Adrenal gland (tissue), 12 donors: ENCODE results near the gene C6orf141. TPM values are rescaled to one million over a fixed set of nuclear protein-coding genes. Genes with fewer than 3 reads are reported as not detected.

Experiments
- DNase-seq, 7 donors: peaks; one replicate each; pipeline ENCODE4 v3.0.0-alpha.2; 2019 to 2020
- H3K27ac ChIP-seq, 5 donors: fragments of 200-600 bp; sonication (generic) in 4 of 5; 1 replicate in 3 of 5; 2 replicates in 2 of 5; pipeline versions ENCODE4 v1.5.1 to v1.8.0; 2016 to 2020; ENCODE audit warnings: mild to moderate bottlenecking in 1 of 5
- H3K27me3 ChIP-seq: fragments of 200-600 bp; 2 replicates; pipeline ENCODE4 v1.8.0; 2021
- H3K36me3 ChIP-seq, 2 donors: fragments of 200-600 bp; replicated peaks in 1 of 2; 1 replicate in 1 of 2; 2 replicates in 1 of 2; pipeline versions ENCODE4 v1.5.1 to v1.8.0; 2018 to 2022
- H3K4me1 ChIP-seq, 2 donors: fragments of 200-600 bp; replicated peaks in 1 of 2; 1 replicate in 1 of 2; 2 replicates in 1 of 2; pipeline versions ENCODE4 v1.5.1 to v1.8.0; 2018 to 2021
- H3K4me3 ChIP-seq, 4 donors: fragments of 200-600 bp; sonication (generic) in 3 of 4; one replicate each; pipeline ENCODE4 v1.5.1; 2016 to 2018
- H3K9me3 ChIP-seq, 3 donors: fragments of 200-600 bp; sonication (generic) in 1 of 3; replicated peaks in 1 of 3; 1 replicate in 2 of 3; 2 replicates in 1 of 3; pipeline versions ENCODE4 v1.5.1 to v1.8.0; 2016 to 2021
- POLR2A ChIP-seq, 2 donors: fragments of 450-650 bp; IDR thresholded peaks; one replicate each; pipeline ENCODE4 v1.6.1; 2017; ENCODE audit warnings: antibody characterized with exemption in 2 of 2, mild to moderate bottlenecking in 2 of 2, moderate library complexity in 1 of 2
- WGBS, 4 donors: extraction: QIAGEN DNeasy Blood & Tissue Kit in 2 of 4; methylation state at CpG; one replicate each; pipeline versions ENCODE4 v1.1.5 to v1.1.7; 2013 to 2017; 5-methylcytosine and 5-hydroxymethylcytosine counted together
- intact Hi-C, 2 donors: fragments of 100-400 bp; cut with DNase I; formaldehyde crosslinking; loops; one replicate each; pipeline versions ENCODE4 v1.14.1 to v1.15.0; 2022 to 2023
- polyA plus RNA-seq, 3 donors: library from polyadenylated mRNA; stranded (reverse); fragments of 200-250 nt in 2 of 3; fragments of 350-450 nt in 1 of 3; fragmentation: Illumina TruSeq in 1 of 3; extraction: RNeasy Lipid Tissue Mini Kit (QIAGEN cat#74804) in 1 of 3; gene quantifications; one replicate each; pipeline ENCODE4 v1.2.3, GENCODE V29; 2013 to 2014
- total RNA-seq, 9 donors: library from RNA; depleted of rRNA in 4 of 9; stranded (reverse); fragments of >200 nt in 4 of 9; fragments of 120-200 nt in 1 of 9; fragmentation: NEBNext Ultra II Directional in 1 of 9; extraction: Animal tissue kit (Norgen Biotek cat#: 25700) in 1 of 9; gene quantifications; one replicate each; pipeline versions ENCODE4 v1.1.0 to v1.2.4, GENCODE V29; 2013 to 2023
- TF ChIP-seq, protein P1 (sequence below), 6 experiments: fragments of 450-650 bp in 4 of 6; fragments of 200-600 bp in 2 of 6; sonication (generic) in 1 of 6; IDR thresholded peaks; 1 replicate in 5 of 6; 2 replicates in 1 of 6; pipeline versions ENCODE4 v1.5.1 to v1.8.0; 2016 to 2021; ENCODE audit warnings: antibody characterized with exemption in 6 of 6, mild to moderate bottlenecking in 2 of 6, moderate library complexity in 1 of 6
- donor health status: healthy with polysubstance abuse.
- donor health status: Bipolar disorder and iron deficiency.
- donor health status: DM: yes; HTN: yes; CAD: no.
- donor health status: DM: no; HTN: no; CAD: no.
- donor health status: DM: no; HTN: no; CAD: no.
- donor health status: DM: yes; HTN: yes; CAD: no.

The C6orf141 gene
- total and polyA plus RNA-seq, 12 donors, result 0.16 to 2.9 (median 1.0) TPM; not detected in 4

DNA sequence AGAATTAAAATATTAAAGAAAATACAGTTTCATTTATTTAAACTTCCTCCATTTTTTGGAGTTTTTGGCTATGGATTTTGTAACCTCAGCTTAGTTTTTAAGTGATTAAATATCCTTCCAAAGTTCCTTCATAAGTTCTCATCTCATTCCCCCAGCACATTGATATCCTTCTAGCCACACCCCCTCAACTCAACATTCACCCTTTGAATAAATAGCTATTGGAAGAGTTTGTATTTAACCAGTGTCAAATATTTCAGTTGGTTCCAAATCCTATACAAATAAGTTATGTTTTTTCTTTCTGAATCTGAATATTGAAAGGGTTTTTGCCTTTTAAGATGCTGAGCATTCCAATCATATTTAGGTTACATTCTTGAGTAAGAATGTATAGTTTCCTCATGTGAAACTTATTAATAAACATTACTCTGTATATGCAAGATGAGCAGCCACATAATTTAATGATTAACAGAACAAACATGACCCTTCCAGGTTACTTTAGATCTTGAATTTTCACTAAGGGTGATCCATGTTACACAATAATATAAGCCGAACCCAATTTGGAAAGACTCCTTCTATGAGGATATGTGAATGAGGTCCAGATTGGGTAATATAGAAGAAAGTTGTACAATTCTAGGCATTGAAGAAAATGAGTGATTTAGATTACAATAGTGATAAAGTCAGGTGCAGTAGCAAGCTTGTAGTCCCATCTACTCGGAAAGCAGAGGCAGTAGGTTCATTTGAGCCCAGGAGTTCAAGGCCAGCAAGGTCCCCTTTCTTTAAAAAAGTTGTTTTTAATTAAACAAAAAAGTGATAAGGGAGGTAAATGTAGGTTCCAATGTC is 37.1 kb upstream of the C6orf141 start:
- no peaks in the 10 kb centered on the region for H3K4me1 ChIP-seq
- no peak overlapping the region for H3K4me3 ChIP-seq
- no peaks in the 10 kb centered on the region for H3K36me3 ChIP-seq
- intact Hi-C loops, result no loop called here
- H3K27me3 ChIP-seq, result no peaks in the 10 kb centered on the region
- 59 to 80% (median 62%) methylated on average over 2 of the region's 2 CpGs for WGBS, 4 donors
- no peak for TF ChIP-seq POLR2A (IDR thresholded peaks at IDR 0.05)
- TF ChIP-seq, protein P1, sequence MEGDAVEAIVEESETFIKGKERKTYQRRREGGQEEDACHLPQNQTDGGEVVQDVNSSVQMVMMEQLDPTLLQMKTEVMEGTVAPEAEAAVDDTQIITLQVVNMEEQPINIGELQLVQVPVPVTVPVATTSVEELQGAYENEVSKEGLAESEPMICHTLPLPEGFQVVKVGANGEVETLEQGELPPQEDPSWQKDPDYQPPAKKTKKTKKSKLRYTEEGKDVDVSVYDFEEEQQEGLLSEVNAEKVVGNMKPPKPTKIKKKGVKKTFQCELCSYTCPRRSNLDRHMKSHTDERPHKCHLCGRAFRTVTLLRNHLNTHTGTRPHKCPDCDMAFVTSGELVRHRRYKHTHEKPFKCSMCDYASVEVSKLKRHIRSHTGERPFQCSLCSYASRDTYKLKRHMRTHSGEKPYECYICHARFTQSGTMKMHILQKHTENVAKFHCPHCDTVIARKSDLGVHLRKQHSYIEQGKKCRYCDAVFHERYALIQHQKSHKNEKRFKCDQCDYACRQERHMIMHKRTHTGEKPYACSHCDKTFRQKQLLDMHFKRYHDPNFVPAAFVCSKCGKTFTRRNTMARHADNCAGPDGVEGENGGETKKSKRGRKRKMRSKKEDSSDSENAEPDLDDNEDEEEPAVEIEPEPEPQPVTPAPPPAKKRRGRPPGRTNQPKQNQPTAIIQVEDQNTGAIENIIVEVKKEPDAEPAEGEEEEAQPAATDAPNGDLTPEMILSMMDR (IDR thresholded peaks at IDR 0.05), result no peak
- no peak overlapping the region for H3K27ac ChIP-seq
- DNase-seq, result no peak
- no peaks in the 10 kb centered on the region for H3K9me3 ChIP-seq

DNA sequence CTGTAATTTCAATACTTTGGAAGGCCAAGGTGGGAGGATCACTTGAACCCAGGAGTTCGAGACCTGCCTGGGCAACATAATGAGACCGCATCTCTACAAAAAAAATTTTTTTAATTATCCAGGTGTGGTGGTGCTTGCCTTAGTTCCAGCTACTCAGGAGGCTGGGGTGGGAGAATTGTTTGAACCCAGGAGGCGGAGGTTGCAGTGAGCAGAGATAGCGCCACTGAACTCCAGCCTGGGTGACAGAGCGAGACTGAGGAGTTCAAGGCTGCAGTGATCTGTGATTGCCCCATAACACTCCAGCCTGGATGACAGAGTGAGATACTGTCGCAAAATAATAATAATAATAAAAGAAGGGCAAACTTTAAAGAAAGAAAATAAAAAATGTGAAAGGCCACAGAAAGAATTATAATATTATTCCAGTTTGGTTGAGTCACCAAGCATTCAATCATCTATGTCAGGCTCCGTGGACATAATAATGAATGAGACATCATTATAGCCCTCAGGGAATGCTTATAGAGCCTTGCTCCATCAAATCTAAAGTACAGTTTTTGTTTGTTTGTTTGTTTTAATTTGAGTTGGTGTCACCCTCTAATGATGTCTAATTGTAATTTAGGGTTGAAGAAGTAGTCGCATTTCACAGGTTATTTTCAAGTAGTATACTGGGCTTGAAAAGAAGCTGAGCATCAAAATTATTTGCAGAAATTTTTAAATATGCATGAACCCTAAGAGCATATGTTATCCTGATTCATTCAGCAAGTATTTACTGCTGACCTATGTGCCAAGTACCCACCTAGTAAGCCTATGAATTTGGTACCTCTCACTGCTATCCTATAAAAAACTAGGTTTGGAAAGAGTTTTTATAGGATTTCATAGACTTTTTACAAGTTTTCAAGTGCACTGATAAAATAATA is 35.6 kb upstream of the C6orf141 start:
- no peak overlapping the region for H3K4me3 ChIP-seq
- no peak for DNase-seq
- H3K27ac ChIP-seq, result no peak overlapping the region
- no peaks in the 10 kb centered on the region for H3K9me3 ChIP-seq
- H3K4me1 ChIP-seq, result no peaks in the 10 kb centered on the region
- no peaks in the 10 kb centered on the region for H3K27me3 ChIP-seq
- no peaks in the 10 kb centered on the region for H3K36me3 ChIP-seq
- intact Hi-C loops, result no loop called here
- 64 to 74% (median 67%) methylated on average over 8 of the region's 8 CpGs for WGBS, 4 donors
- no peak for TF ChIP-seq POLR2A (IDR thresholded peaks at IDR 0.05)
- TF ChIP-seq, protein P1 (IDR thresholded peaks at IDR 0.05), result no peak

- Histone ChIP-seq H3K27me3 (no peaks in the 10 kb centered on the region), H3K4me1 (no peaks in the 10 kb centered on the region), H3K4me3 (no peak overlapping the region), H3K9me3 (no peaks in the 10 kb centered on the region), H3K27ac (no peak overlapping the region), H3K36me3 (no peaks in the 10 kb centered on the region)
- 67 to 74% (median 68%) methylated on average over 10 of the region's 10 CpGs for WGBS, 4 donors
- intact Hi-C loops, result no loop called here
- TF ChIP-seq, protein P1 (IDR thresholded peaks at IDR 0.05), result no peak
- DNase-seq, result no peak
Observed at GRCh38 chr6:49515485-49516146, 34.9 kb upstream of the C6orf141 start.

- intact Hi-C loops, result no loop called here
- Histone ChIP-seq H3K36me3 (no peaks in the 10 kb centered on the region), H3K27me3 (no peaks in the 10 kb centered on the region), H3K9me3 (no peaks in the 10 kb centered on the region), H3K4me1 (no peaks in the 10 kb centered on the region), H3K4me3 (no peak overlapping the region), H3K27ac (no peak overlapping the region)
- no peak for TF ChIP-seq POLR2A (IDR thresholded peaks at IDR 0.05)
- TF ChIP-seq, protein P1 (IDR thresholded peaks at IDR 0.05), result no peak
- no peak for DNase-seq
- 80 to 89% (median 82%) methylated on average over 4 of the region's 4 CpGs for WGBS, 4 donors
Observed at GRCh38 chr6:49516147-49516505, 34.3 kb upstream of the C6orf141 start.
